Gastroesophageal sphincter (tissue), 3 donors: ENCODE results near the gene CDH20.

ENCODE experiments used
- CTCF ChIP-seq, 4 experiments: fragments of 200-600 bp in 2 of 4; fragments of 450-650 bp in 2 of 4; sonication (generic) in 1 of 4; IDR thresholded peaks; one replicate each; pipeline ENCODE4 v1.5.1; 2017 to 2019; ENCODE audit warnings: antibody characterized with exemption in 4 of 4, mild to moderate bottlenecking in 2 of 4, moderate library complexity in 2 of 4
- POLR2A ChIP-seq, 2 donors: fragments of 450-650 bp; IDR thresholded peaks; one replicate each; pipeline ENCODE4 v1.6.1; 2017; ENCODE audit warnings: antibody characterized with exemption in 2 of 2, mild to moderate bottlenecking in 2 of 2, moderate library complexity in 1 of 2
- POLR2AphosphoS5 ChIP-seq: sonication (generic); formaldehyde crosslinking; IDR thresholded peaks from one replicate; pipeline ENCODE4 v1.6.1; 2017; ENCODE audit warnings: antibody characterized with exemption

DNA sequence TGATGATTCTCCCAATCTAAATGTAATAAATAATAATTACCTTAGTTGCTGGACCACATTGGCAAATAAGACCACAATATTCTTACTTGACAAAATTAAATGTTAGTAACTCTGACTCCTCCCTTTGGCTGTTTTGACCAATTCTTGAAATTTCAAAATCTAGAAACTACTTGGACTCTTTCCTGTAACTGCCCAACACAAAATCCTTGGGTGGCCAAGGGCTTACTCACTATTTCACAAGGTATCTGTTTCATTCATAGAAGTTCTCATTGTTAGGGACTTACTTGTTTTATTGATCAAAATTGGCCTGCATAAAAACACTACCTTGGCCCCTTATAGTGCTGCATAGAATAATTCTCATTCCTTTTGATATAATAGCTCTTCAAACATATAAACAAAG is 19.4 kb downstream of the CDH20 start:
- TF ChIP-seq POLR2AphosphoS5 (no peak), CTCF (IDR thresholded peaks at IDR 0.05) (no peak), POLR2A (IDR thresholded peaks at IDR 0.05) (no peak)
